ENCODE data around the gene GRM7. TPM values are rescaled to one million over a fixed set of nuclear protein-coding genes. Genes with fewer than 3 reads are reported as not detected.

GRM7 gene
- total RNA-seq, 1 experiment from 2014 or later = not detected

DNA sequence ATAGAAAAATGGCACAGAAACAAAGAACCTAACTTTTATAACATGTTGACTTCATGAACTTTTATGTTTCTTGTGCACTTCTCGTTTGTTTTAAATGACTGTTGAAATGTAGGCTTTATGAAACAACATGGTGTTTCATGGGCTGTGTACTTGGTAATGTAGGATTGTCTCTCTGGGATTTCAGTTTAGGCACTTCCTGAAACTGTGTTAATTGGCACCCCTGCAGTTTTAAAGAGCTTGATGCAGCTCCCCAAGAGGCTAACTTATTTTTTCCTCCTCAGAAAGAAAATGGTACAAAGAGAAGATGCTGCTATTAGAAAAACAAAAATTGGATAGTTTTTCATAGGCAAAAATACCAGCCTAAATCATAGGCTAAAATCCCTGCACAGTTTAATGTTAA lies 239.2 kb downstream of the GRM7 start:
- Histone ChIP-seq H3K27ac (ENCODE audit: low read depth, low read length) (no peak overlapping the region), H3K9me2 (ENCODE audit: insufficient read depth) (no peaks in the 10 kb centered on the region), H2AFZ (ENCODE audit: low read depth, low read length, poor library complexity, severe bottlenecking) (no peak overlapping the region), H3K4me1 (ENCODE audit: control insufficient read depth in 1 of 2, insufficient read depth in 2 of 2, low read length in 2 of 2) (no peaks in the 10 kb centered on the region), H4K20me1 (ENCODE audit: insufficient read depth) (no peaks in the 10 kb centered on the region), H3K9me3 (ENCODE audit: control insufficient read depth in 1 of 2, insufficient read depth in 1 of 2, low read depth in 1 of 2, low read length in 2 of 2) (peaks cover 0 to 6% of the 10 kb centered on the region in 2 experiments; a peak in 1 of 4 replicates), H3K36me3 (ENCODE audit: control insufficient read depth in 1 of 2, insufficient read depth in 2 of 2, low read length in 2 of 2) (no peaks in the 10 kb centered on the region), H3K4me2 (ENCODE audit: low read length) (no peak overlapping the region), H3K79me2 (ENCODE audit: insufficient read depth, low read length) (no peaks in the 10 kb centered on the region), H3K4me3 (replicated peaks in 1 of 2; ENCODE audit: low read depth in 1 of 2, low read length in 2 of 2) (no peak overlapping the region), H3K9ac (ENCODE audit: low read length) (no peak overlapping the region), H3K27me3 (ENCODE audit: insufficient read depth, low read length) (no peaks in the 10 kb centered on the region)
- ATAC-seq (no peak), DNase-seq (ENCODE audit: low read depth, low spot score) (no peak)
- ChIA-PET POLR2A (no interaction called here), CTCF (no interaction called here), RAD21 (ENCODE audit: low non-redundant PET in 1 of 2, low total read pairs in 2 of 2, uncharacterized antibody in 2 of 2, unreplicated experiment in 2 of 2) (no interaction called here)
- no peak for TF ChIP-seq SRF (IDR thresholded peaks at IDR 0.05; ENCODE audit: low read depth)
- TF ChIP-seq TCF7L2 (IDR thresholded peaks at IDR 0.05; ENCODE audit: borderline replicate concordance, extremely low read depth, insufficient read depth, insufficient read length) = no peak
- TF ChIP-seq EGR1 (IDR thresholded peaks at IDR 0.05; ENCODE audit: low read depth) = no peak
- no peak for TF ChIP-seq ELF1 (IDR thresholded peaks at IDR 0.05; ENCODE audit: borderline replicate concordance, low read depth)
- TF ChIP-seq, protein P1, sequence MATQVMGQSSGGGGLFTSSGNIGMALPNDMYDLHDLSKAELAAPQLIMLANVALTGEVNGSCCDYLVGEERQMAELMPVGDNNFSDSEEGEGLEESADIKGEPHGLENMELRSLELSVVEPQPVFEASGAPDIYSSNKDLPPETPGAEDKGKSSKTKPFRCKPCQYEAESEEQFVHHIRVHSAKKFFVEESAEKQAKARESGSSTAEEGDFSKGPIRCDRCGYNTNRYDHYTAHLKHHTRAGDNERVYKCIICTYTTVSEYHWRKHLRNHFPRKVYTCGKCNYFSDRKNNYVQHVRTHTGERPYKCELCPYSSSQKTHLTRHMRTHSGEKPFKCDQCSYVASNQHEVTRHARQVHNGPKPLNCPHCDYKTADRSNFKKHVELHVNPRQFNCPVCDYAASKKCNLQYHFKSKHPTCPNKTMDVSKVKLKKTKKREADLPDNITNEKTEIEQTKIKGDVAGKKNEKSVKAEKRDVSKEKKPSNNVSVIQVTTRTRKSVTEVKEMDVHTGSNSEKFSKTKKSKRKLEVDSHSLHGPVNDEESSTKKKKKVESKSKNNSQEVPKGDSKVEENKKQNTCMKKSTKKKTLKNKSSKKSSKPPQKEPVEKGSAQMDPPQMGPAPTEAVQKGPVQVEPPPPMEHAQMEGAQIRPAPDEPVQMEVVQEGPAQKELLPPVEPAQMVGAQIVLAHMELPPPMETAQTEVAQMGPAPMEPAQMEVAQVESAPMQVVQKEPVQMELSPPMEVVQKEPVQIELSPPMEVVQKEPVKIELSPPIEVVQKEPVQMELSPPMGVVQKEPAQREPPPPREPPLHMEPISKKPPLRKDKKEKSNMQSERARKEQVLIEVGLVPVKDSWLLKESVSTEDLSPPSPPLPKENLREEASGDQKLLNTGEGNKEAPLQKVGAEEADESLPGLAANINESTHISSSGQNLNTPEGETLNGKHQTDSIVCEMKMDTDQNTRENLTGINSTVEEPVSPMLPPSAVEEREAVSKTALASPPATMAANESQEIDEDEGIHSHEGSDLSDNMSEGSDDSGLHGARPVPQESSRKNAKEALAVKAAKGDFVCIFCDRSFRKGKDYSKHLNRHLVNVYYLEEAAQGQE (IDR thresholded peaks at IDR 0.05; ENCODE audit: low read depth) = no peak
- intact Hi-C loops (cut with micrococcal nuclease) = no loop called here
- BruUV-seq (replicated peaks) = no TSS peak

DNA sequence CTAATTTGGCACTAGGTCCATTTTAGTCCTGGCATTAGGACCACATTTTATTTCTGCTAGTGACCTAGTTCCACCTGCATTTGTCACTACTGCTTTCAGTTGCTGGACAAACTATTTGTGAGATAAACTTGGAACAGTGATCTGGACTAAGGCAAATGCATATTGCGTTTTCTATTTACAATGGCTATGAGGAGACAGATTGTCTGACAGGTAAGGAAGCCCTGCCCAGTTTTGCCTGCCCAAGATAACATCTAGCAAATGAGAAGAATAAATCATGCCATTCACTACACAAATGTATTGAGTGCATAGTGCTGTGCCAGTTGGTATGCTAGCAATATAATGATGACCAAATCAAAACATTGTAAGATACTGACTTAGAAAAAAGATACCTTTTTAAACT lies 245.7 kb downstream of the GRM7 start:
- H3K27me3 ChIP-seq (ENCODE audit: insufficient read depth, low read length) = no peaks in the 10 kb centered on the region
- no peaks in the 10 kb centered on the region for H3K4me1 ChIP-seq (ENCODE audit: control insufficient read depth in 1 of 2, insufficient read depth in 2 of 2, low read length in 2 of 2)
- no peaks in the 10 kb centered on the region for H3K36me3 ChIP-seq (ENCODE audit: control insufficient read depth in 1 of 2, insufficient read depth in 2 of 2, low read length in 2 of 2)
- TF ChIP-seq EZH2 (IDR thresholded peaks at IDR 0.05) (no peak), YY1 (IDR thresholded peaks at IDR 0.05; ENCODE audit: extremely low read depth, insufficient replicate concordance, low read depth, low read length) (no peak), TCF7L2 (IDR thresholded peaks at IDR 0.05; ENCODE audit: borderline replicate concordance, extremely low read depth, insufficient read depth, insufficient read length) (no peak)
- TF ChIP-seq, protein P2, sequence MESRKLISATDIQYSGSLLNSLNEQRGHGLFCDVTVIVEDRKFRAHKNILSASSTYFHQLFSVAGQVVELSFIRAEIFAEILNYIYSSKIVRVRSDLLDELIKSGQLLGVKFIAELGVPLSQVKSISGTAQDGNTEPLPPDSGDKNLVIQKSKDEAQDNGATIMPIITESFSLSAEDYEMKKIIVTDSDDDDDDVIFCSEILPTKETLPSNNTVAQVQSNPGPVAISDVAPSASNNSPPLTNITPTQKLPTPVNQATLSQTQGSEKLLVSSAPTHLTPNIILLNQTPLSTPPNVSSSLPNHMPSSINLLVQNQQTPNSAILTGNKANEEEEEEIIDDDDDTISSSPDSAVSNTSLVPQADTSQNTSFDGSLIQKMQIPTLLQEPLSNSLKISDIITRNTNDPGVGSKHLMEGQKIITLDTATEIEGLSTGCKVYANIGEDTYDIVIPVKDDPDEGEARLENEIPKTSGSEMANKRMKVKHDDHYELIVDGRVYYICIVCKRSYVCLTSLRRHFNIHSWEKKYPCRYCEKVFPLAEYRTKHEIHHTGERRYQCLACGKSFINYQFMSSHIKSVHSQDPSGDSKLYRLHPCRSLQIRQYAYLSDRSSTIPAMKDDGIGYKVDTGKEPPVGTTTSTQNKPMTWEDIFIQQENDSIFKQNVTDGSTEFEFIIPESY (IDR thresholded peaks at IDR 0.05; ENCODE audit: extremely low read depth, insufficient replicate concordance, low read length) = no peak
- TF ChIP-seq, protein P1 (IDR thresholded peaks at IDR 0.05; ENCODE audit: low read depth) = no peak
- intact Hi-C loops (cut with micrococcal nuclease) = no loop called here
- ChIA-PET CTCF (no interaction called here), RAD21 (ENCODE audit: low non-redundant PET in 1 of 2, low total read pairs in 2 of 2, uncharacterized antibody in 2 of 2, unreplicated experiment in 2 of 2) (no interaction called here), POLR2A (no interaction called here)
- peaks cover 0 to 3% of the 10 kb centered on the region in 2 experiments; a peak in 1 of 4 replicates for H3K9me3 ChIP-seq (ENCODE audit: control insufficient read depth in 1 of 2, insufficient read depth in 1 of 2, low read depth in 1 of 2, low read length in 2 of 2)
- ATAC-seq (no peak), DNase-seq (ENCODE audit: low read depth, low spot score) (no peak)
- H3K9me2 ChIP-seq (ENCODE audit: insufficient read depth) = no peaks in the 10 kb centered on the region
- H3K4me2 ChIP-seq (ENCODE audit: low read length) = no peak overlapping the region
- no peaks in the 10 kb centered on the region for H4K20me1 ChIP-seq (ENCODE audit: insufficient read depth)
- no peaks in the 10 kb centered on the region for H3K79me2 ChIP-seq (ENCODE audit: insufficient read depth, low read length)
- no peak overlapping the region for H3K4me3 ChIP-seq (replicated peaks in 1 of 2; ENCODE audit: low read depth in 1 of 2, low read length in 2 of 2)
- H2AFZ ChIP-seq (ENCODE audit: low read depth, low read length, poor library complexity, severe bottlenecking) = no peak overlapping the region
- no peak overlapping the region for H3K9ac ChIP-seq (ENCODE audit: low read length)
- no peak overlapping the region for H3K27ac ChIP-seq (ENCODE audit: low read depth, low read length)
- no TSS peak for BruUV-seq (replicated peaks)
